Measurements from ENCODE around the gene METTL21A. TPM values are rescaled to one million over a fixed set of nuclear protein-coding genes. Genes with fewer than 3 reads are reported as not detected.

METTL21A gene
- total RNA-seq, 4 donors from 2014 or later, result 0.77 to 32.3 (median 11.6) TPM

GRCh38 chr2:207594264-207594663, 30.9 kb downstream of the METTL21A start:
- Histone ChIP-seq H3K27me3 (no peaks in the 10 kb centered on the region), H3K4me3 (no peak overlapping the region), H3K36me3 (no peaks in the 10 kb centered on the region), H3K9me3 (peaks cover 0 to 4% of the 10 kb centered on the region in 2 donors), H3K4me1 (no peaks in the 10 kb centered on the region), H3K27ac (no peak overlapping the region)
- DNase-seq, result no peak
- TF ChIP-seq, protein P1, sequence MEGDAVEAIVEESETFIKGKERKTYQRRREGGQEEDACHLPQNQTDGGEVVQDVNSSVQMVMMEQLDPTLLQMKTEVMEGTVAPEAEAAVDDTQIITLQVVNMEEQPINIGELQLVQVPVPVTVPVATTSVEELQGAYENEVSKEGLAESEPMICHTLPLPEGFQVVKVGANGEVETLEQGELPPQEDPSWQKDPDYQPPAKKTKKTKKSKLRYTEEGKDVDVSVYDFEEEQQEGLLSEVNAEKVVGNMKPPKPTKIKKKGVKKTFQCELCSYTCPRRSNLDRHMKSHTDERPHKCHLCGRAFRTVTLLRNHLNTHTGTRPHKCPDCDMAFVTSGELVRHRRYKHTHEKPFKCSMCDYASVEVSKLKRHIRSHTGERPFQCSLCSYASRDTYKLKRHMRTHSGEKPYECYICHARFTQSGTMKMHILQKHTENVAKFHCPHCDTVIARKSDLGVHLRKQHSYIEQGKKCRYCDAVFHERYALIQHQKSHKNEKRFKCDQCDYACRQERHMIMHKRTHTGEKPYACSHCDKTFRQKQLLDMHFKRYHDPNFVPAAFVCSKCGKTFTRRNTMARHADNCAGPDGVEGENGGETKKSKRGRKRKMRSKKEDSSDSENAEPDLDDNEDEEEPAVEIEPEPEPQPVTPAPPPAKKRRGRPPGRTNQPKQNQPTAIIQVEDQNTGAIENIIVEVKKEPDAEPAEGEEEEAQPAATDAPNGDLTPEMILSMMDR (IDR thresholded peaks at IDR 0.05), result no peak
- TF ChIP-seq POLR2A (IDR thresholded peaks at IDR 0.05), result no peak
- intact Hi-C loops (cut with DNase I; ENCODE audit: low total_unique reads), result no loop called here

- Histone ChIP-seq H3K9me3 (peaks cover 0 to 4% of the 10 kb centered on the region in 2 donors), H3K27me3 (no peaks in the 10 kb centered on the region), H3K27ac (no peak overlapping the region), H3K36me3 (no peaks in the 10 kb centered on the region), H3K4me1 (no peaks in the 10 kb centered on the region), H3K4me3 (no peak overlapping the region)
- no peak for TF ChIP-seq POLR2A (IDR thresholded peaks at IDR 0.05)
- TF ChIP-seq, protein P1 (IDR thresholded peaks at IDR 0.05), result no peak
- intact Hi-C loops (cut with DNase I; ENCODE audit: low total_unique reads), result no loop called here
- DNase-seq, result no peak
These were observed 31.9 kb downstream of the METTL21A start for GRCh38 chr2:207593277-207593676.

- intact Hi-C loops (cut with DNase I; ENCODE audit: low total_unique reads), result no loop called here
These were observed 36.1 kb downstream of the METTL21A start for GRCh38 chr2:207589143-207589542.

DNA sequence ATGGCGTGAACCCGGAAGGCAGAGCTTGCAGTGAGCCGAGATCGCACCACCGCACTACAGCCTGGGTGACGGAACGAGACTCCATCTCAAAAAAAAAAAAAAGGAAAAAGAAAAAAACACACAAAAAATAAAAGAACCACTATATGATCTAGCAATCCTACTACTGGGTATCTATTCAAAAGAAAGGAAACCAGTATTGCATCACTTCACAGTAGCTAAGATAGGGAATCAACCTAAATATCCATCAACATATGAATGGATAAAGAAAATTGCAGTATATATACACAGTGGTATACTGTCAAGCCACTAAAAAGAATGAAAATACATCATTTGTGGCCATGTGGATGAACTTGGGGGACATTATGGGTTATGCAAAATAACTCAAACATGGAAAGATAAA, 37.9 kb downstream of the METTL21A start:
- no peaks in the 10 kb centered on the region for H3K4me1 ChIP-seq
- no peak for DNase-seq
- no peak overlapping the region for H3K27ac ChIP-seq
- intact Hi-C loops (cut with DNase I; ENCODE audit: low total_unique reads), result no loop called here
- H3K36me3 ChIP-seq, result no peaks in the 10 kb centered on the region
- H3K4me3 ChIP-seq, result no peak overlapping the region
- H3K27me3 ChIP-seq, result no peaks in the 10 kb centered on the region
- no peak for TF ChIP-seq POLR2A (IDR thresholded peaks at IDR 0.05)
- TF ChIP-seq, protein P1 (IDR thresholded peaks at IDR 0.05), result no peak
- H3K9me3 ChIP-seq, result peaks cover 0 to 4% of the 10 kb centered on the region in 2 donors

More at GRCh38 chr2:207589143-207589542, 36.1 kb downstream of the METTL21A start:
- Histone ChIP-seq H3K27me3 (no peaks in the 10 kb centered on the region), H3K4me1 (no peaks in the 10 kb centered on the region), H3K9me3 (peaks cover 0 to 4% of the 10 kb centered on the region in 2 donors), H3K27ac (no peak overlapping the region), H3K36me3 (no peaks in the 10 kb centered on the region), H3K4me3 (no peak overlapping the region)
- TF ChIP-seq, protein P1 (IDR thresholded peaks at IDR 0.05), result no peak
- no peak for TF ChIP-seq POLR2A (IDR thresholded peaks at IDR 0.05)
- no peak for DNase-seq

GRCh38 chr2:207584952-207585351, 40.2 kb downstream of the METTL21A start:
- H3K27ac ChIP-seq, result no peak overlapping the region
- H3K4me3 ChIP-seq, result no peak overlapping the region
- H3K9me3 ChIP-seq, result no peaks in the 10 kb centered on the region
- intact Hi-C loops (cut with DNase I; ENCODE audit: low total_unique reads), result no loop called here
- H3K27me3 ChIP-seq, result no peaks in the 10 kb centered on the region
- H3K36me3 ChIP-seq, result no peaks in the 10 kb centered on the region
- DNase-seq, result no peak
- TF ChIP-seq, protein P1 (IDR thresholded peaks at IDR 0.05), result no peak
- no peak for TF ChIP-seq POLR2A (IDR thresholded peaks at IDR 0.05)
- no peaks in the 10 kb centered on the region for H3K4me1 ChIP-seq
